AG09309 (cell line): ENCODE results near the gene ELOVL5.

ENCODE experiments used
- DNase-seq: peaks from one replicate; pipeline ENCODE4 v3.0.0-alpha.2; 2010; ENCODE audit warnings: low read depth
- H3K4me3 ChIP-seq: 2 replicates; pipeline ENCODE4 v1.5.1; 2011; ENCODE audit warnings: mild to moderate bottlenecking, low read depth, low read length, moderate library complexity; ENCODE audit not compliant: control insufficient read depth
- CTCF ChIP-seq: IDR thresholded peaks from 2 replicates; pipeline ENCODE4 v1.5.1; 2011; ENCODE audit warnings: mild to moderate bottlenecking, low read depth, low read length, inconsistent platforms; ENCODE audit not compliant: insufficient read depth, control insufficient read depth; ENCODE audit errors: missing control alignments

ELOVL5 gene

DNA sequence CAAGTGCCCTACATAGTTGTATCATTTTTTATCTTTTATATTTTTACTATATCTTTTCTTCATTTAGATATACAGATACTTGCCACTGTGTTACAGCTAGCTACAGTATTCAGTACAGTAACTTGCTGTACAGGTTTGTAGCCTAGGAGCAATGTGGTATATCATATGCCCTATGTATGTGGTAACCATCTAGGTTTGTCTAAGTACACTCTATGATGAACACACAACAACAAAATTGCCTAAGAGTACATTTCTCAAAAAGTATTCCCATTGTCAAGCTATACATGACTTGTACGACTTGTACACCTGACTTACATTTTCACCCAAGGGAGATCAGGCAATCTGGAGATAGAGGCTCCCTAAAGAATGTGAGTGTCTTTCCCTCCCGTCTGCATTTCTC, 8.2 kb downstream of the ELOVL5 start:
- no peak for TF ChIP-seq CTCF
- no peak for DNase-seq
- no peak overlapping the region for H3K4me3 ChIP-seq

DNA sequence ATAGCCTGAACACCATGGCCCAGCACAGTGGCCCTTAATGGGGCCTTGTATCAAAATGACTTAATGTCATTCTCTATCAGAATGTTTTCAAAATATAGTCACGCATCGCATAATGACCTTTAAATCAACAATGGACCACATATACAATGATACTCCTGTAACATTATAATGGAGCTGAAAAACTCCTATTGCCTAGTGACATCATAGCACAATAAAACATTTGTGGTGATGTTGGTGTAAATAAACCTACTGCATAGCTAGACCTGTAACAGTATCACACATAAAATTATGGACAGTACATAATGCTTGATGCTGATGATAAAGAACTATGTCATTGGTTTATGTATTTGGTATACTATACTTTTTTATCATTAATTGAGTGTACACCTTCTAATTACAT, 9.3 kb downstream of the ELOVL5 start:
- DNase-seq: no peak
- TF ChIP-seq CTCF: no peak
- H3K4me3 ChIP-seq: no peak overlapping the region

GRCh38 chr6:53338304-53338703, 10.4 kb downstream of the ELOVL5 start:
- DNase-seq: no peak
- no peak for TF ChIP-seq CTCF
- no peak overlapping the region for H3K4me3 ChIP-seq

GRCh38 chr6:53336070-53336469, 12.7 kb downstream of the ELOVL5 start:
- no peak for DNase-seq
- no peak for TF ChIP-seq CTCF
- no peak overlapping the region for H3K4me3 ChIP-seq

DNA sequence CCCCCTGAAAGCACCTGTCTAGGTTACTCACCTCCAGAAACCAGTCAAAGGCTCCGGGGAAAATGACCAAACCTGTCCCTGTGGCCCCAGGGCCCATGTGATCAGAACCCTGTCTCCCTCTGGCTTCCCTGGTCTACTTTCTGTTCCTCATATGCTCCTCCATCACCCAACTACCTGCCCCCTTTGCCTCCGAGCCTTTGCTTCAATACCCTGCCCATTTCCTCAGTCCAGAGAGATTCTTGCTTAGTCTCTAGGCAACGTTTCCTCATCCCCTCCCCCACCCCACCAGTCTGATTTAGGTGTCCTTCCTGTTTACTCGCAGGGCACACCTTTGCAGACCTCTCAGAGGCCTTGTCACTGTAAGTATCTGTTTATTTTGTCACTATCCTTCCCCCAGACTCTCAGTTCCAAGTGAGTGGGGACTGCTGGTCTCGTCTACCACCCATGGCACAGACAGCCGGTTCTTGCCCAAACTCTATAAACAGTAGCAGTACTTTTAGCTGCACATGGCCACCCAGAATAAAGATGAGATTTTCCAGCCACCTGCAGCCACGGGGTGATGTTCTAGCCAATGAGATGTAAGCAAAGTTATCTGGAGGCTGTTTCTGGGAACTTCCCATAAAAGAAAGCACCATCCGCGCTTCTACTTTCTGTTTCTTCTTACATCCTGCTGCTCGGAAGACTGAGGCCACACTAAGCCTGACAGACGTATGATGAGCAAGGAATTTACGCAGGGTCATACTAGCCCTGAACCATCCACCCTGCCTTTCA, 13.3 kb downstream of the ELOVL5 start:
- TF ChIP-seq CTCF: no peak
- no peak overlapping the region for H3K4me3 ChIP-seq
- DNase-seq: no peak

GRCh38 chr6:53333439-53334408, 15.0 kb downstream of the ELOVL5 start:
- no peak overlapping the region for H3K4me3 ChIP-seq
- DNase-seq: no peak
- no peak for TF ChIP-seq CTCF
